SKM-1 treated with dmso at 0.1 percent for 144 hours (cell line): ENCODE results near the gene MED27.
A peak's percentile ranks its signal among the peaks of the same experiment; 100 is the strongest.

Experiments used
- DNase-seq: peaks from one replicate; lab custom pipeline; 2025; ENCODE audit not compliant: unreplicated experiment; lab: John Stamatoyannopoulos, UW

The MED27 gene

DNA sequence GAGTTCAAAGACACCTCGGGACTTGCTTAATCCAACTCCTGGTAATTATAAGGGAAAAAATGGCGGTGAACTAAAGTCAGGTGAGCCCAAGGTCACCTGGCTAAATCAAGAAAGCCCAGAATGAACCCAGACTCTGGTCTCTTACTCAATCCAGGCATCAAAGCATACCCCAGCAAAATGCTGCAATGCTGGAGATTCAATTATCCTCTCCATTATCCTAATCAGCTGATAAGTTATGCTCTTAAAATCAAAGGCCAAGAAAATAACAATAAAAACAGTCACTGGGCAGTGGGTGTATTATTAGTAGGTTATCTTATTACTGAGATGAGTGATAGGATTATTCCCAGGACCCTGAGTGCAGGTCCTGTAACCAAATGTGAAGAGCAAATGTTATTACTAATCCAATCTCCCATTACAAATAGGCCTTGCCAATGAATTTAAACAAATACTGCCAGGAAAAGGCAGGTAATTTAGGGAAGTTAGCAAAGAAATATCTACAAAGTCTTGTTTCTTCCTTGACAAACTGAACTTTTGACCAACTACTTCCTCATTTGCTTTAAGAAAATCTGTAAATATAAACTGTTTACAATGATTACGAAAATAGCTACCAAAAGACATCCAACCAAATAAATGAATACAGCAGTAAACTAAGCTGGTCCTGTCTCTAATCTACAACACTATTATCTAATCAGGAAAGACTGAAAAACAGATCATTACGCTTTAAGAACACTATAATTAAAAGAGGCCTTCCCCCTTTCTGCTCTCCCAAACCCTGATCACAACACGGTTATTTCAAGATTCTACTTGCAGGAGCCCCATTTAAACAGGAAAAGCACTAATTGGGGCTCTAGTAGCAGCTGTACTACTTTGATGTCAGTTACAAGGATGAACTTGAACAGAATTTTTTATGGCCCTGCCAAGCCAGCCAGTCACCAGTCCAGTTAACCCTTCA is 103.2 kb downstream of the MED27 start:
- DNase-seq = peak; percentile 73

DNA sequence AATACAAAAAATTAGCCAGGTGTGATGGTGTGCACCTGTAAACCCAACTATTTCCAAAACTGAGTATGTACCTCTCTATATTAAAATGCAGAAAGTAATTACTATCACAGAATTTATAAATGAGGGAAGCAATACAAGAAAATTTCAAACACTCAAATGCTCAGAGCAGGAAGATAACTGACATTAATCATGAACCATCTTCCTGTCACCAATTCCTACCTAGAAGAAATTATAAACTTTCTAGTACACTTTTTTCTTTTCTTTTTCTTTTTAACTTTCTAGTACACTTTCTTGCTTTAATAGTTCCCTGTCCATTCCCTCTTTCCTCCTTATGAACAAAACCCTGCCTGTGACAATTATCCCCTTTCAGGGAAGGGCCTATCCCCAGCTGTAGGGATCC is 106.8 kb downstream of the MED27 start:
- DNase-seq = no peak

DNA sequence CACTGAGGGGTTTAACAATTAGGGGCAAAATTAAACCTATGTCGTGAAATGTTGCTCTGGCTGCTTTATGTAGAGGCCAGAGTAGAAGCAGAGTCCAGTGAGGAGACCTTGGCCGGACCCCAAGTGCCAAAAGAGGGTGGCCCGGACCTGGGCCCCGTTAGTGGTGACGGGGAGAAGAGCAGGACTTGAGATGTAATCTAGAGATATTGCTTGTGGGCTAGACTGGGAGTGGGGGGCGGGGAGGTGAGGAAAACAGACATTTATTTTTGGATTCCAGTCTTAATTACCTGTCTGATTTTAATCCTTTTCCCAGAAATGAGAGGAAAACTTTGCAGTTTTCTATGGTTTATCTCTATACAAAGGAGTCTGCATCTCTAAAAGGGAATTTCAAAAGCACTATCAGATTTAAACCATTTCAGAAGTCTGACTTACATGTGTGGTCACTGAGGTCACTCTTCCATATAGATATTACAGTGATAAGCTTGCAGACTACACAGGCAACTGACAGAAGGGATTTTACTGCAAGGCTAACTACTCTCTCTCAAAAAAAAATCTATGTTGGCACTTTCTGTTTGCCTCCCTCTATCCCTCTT is 108.1 kb downstream of the MED27 start:
- no peak for DNase-seq

DNA sequence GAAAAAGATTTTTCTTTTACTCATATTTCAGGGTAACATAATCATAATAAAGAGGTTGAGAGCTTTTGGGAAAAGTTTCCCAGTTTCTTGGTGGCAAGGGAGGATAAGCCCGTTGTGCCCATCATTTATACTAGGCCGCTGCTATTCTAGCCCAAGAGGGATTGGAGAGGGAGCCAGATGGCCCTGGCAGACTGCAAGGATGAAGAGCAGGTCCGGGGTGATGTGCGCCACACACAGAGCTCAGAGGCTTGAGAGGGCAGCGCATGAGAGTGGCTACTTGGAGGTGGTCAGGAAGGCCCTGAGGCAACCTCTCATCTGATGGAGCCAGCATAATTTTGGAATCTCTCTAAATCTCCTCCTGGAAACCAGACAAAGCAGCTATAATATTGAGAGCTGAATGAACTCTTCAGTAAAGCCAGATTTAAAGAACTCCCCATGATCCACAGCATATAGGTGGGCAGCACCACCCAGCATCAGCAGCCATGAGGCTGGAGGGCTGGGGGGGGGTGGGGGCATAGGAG is 110.1 kb downstream of the MED27 start:
- DNase-seq = no peak

DNA sequence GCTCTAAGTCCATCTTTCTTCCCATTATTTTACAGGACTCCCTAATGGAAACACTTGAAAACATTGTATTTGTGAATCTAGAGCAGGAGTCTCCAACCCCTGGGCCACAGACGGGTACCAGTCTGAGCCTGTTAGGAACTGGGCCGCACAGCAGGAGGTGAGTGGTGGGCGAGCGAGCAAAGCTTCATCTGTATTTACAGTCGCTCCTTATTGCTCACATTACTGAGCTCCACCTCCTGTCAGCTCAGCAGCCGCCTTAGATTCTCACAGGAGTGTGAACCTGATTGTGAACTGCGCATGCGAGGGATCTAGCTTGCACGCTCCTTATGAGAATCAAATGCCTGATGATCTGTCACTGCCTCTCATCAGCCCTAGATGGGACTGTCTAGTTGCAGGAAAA is 111.0 kb downstream of the MED27 start:
- no peak for DNase-seq

DNA sequence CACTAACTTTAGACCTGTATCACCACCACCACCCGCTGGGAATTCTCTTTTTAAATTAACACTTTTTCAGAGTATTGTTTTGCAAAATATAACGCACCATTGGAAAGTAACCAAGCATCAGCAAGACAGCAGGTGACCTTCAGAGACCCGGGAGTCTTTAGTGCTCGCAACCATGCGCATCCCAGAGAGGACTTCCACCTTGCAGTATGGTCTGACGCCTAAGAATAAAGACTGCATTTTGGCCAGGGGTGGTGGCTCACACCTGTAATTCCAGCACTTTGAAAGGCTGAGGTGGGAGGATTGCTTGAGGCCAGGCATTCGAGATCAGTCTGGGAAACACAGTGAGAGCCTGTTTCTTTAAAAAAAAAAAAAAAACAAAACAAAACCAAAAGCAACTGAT is 113.8 kb downstream of the MED27 start:
- DNase-seq = no peak

DNA sequence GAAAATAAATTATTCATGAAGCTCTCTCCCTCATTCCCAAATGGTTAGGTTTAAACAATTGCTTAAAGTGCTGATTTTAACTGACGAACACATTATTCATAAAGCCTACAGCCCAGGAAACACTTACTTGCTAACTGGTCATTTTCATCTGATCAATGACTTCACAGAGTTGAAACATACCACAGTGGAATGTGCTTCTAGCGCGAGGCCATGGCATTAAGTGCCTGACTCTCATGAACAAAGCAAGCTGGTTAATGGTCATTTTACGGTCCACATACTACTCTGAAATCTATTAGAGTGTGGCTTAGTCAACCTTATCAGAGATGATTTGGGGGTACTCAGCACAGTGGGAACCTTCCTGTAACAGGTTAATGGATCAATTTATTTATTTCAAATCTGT is 114.6 kb downstream of the MED27 start:
- no peak for DNase-seq

DNA sequence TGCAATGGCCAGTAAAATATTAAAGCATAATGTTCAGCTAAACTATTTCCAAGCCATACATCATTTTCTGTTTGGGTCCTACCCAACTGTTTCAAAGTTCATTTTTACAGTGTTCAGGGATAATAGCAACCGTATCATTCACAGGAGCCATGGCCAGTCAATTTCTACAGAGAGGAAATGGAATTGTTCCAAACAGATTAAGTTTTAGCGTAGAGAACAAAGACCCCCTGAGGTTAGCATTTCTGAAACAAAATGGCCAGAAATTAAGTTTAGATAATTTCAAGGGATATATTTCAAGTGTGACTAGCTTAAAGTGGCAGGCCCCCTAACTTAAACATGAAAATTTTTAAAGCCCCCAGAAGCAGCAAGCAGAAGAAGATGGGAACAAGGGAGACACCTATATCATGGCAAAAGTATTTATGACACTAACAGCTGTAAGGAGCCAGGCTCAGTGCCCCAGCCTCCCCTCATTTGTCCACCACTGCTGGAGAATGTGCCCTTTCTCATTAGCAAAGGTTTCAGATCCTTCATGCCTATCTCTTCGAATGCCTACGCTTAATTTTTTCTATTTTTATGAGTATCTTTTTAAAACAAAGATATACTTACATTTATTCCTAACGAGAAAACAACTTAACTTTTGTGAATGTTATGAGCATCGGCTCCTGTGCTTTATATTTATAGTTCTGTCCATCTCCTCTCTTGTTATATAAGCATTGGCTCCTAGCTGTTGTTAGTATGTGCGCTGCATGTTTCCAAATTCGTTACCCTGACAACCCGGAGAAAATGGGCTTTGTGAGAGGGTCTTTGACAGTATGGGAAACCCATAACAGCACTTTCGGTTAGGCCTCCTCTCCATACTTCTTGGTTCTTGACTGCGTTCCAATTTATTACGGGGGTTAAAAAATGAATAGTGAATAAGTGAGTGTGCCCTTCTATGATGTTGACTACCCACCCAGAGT is 116.3 kb downstream of the MED27 start:
- DNase-seq = no peak

DNA sequence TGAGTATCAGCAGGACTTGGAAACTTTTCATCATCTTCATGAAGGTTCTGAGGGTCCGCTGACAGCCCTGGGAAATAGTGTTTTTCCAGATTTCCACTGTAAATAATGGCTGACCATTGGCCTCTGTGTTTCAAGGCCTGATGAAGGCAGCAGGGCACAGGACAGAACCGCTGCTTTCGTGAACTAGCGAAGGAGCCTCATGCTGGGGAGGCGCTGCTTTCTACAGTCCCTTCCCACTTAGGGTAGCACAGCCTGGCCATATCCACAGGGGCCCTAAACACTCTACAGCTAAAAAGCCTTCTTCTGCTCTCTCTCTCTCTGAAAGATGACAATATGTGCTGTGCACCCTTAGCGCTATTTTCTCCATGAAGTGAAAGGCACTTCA is 118.2 kb downstream of the MED27 start:
- DNase-seq = no peak

DNA sequence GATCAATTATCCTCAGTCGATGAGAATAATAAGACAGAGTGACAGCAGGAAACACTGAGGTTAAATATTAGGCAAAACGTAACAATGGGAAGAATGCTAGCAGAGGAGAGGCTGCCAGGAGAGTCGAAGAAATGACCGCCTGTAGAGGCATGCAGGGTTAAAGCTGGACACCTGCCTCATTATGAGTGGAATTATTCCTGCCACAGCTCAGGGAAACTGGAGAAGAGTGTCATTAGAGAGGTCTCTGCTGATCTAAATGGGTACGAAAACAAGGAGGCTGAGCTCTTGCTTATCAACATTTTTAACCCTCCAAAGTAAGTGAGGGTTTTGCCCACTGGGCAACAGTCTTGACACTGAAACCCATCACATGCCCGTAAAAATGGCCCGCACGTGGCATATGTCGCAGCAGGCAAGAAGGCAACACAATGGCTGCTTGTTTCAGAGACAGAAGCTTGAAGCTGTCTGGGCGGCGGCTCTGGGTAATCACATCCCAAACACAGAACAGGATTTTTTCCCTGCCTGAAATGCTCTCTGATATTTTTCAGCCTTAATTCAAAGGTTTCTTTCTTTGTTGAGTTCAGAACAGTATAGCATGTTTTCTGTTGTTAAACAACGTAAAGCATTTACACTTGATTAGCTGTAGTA is 118.7 kb downstream of the MED27 start:
- DNase-seq = no peak

DNA sequence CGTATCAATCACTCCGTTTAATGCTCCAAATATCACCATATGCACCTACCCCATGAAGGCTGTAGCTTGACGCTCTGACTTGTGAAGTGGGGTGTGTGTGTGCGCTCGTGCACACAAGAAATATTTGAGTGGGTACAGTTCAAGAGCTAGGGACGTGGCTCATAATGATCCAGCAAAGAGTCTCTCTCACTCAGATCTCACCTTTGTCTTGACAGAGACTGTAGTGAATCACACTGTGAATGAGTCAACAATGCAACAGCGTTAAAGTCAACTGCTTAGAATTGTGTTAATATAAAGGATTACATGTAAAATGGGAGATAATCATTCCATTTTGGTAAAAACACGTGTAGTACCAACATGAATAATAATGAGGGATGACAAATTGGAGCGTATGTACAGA is 119.4 kb downstream of the MED27 start:
- DNase-seq = no peak

DNA sequence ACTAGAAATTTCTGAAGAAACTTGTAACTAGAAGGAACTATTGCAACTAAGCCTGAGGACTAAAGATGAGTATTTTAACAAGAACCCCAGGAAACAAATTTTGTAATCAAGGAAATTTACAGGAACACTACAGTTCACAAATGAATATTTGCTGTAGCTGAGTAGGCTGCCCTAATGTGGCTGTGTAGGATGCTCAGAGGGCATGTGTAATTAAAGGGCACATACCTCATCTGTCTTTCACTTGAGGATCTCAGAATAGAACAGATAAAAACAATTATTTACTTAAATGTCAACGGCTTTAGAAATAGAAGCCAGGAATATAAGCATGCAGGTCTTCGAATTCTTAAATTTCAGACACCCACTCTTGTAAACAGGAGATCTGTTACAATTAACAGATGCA is 119.8 kb downstream of the MED27 start:
- DNase-seq = no peak

DNA sequence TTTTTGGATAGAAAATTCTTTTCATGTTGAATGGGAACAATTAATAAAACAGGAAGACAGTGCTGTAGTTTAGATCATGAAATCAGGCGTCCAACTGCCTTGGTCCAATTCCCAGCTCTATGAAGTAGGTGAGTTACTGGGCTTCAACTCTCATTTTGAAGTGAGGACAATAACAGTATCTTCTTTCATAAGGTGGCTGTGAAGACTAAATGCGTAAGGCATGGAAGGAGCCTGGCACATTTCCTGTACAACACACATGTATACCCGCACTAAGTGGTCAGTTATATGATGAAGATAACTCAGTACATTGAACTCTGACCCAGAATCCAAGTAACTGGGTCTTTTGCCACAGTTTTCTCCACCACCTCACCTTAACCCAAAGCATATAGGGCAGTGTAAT is 120.6 kb downstream of the MED27 start:
- no peak for DNase-seq

DNA sequence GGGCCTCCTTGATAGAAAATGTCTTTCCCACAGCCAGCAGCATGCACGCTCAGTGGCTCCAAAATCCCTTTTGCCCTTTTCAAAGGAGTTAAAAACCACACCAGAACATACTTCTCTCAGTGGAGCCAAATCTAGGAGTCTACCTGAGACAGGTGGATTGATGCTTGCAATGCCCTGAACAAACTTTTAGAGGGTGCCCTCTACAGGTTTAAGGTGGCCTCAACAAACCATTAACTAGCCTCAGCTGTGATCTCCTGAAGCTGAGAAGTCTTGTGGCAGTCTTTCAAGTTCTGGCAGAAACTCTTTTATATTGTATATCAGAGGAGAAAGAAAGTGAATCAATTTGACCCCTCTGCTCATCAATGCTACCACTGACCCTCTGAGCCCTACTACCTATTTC is 125.4 kb downstream of the MED27 start:
- DNase-seq = no peak

DNA sequence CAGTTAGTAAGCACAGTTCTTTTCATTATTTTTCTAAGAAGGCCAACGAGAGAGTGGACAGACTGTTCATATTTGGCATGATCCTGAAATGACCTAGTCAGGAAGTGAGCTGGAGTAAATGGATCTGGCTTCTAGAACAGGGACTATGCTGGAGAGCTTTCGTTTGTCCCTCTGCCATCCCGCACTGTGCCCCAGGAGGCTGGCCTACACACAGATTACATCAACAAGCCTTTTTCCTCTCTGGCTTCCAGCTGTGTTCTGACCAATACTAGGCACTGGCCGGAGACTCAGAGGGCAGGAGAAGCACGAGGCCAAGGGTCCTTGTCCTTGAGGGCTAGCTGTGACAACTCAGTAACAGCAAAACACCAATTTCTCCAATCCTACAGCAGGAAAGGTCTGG is 127.8 kb downstream of the MED27 start:
- DNase-seq = no peak

DNA sequence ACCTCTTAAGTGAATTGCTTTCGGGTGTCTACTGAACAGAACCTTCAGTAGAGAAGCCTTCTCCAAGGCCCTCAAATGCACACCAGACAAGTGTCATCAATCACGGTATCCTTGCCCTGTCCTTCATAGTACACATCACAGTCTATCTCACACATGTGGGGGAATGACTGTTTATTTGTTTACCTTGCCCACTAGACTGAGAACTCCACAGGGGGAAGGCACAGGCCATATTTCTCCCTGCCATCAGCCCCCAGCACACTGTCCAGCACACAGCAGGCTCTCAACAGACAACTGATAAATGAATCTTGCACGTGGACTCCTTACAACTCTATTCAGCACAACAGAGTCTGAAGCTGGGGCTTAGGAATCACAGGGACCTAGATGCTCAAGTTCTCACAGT is 128.5 kb downstream of the MED27 start:
- DNase-seq = no peak

DNA sequence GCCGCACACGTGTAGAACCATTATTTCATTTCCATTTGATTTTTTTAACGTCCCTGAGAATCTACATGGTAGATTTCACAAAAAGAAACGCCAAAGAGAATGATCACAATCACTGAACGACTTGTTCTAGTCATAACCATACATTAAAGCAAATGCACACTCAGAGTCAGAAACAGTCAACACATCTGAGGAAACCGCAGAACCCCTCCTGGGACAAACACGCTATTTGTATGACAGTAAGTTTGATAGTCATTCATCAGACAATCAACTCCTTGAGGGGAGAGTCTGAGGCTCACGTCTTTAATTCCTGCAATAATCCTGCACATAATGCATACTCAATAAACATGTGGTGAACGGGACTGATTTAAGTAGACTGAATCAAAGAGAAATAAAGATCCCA is 129.2 kb downstream of the MED27 start:
- no peak for DNase-seq

DNA sequence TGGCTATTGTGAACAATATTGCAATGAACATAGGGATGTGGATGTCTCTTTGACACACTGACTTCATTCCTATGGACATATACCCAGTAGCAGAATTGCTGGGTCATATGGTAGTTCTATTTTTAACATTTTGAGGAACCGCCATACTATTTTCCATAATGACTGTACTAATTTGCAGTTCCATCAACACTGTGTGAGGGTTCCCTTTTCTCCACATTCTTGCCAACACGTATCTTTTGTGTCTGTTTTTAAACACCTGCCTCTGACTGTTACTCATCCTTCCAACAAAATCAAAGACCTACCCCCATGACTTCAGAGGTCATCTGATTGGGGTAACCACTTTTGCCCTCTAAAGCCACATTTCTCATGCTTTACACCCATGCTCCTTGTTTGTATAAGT is 133.5 kb downstream of the MED27 start:
- DNase-seq = no peak

DNA sequence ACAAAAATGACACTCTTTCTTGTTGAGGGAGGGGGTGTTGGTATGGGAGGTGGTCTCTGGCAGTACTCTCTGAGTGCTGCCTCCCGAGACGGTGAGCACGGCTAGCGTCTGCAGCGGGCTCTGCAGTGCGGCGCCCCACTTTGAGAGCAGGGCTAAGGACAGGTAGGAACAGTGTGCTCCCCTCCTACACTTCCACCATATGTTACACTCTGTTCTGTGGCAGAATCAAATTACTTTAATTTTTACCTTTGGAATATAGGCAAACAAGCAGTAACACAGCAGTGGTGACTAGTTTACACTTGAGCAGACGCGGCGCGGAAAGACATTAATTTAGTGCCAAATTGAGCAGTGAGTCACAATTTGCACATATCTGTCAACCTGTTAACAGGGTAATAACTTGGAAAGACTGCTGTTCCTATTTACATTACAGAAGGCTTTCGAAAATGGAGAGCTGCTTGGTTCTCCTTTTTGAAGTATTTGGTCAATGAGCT is 136.3 kb downstream of the MED27 start:
- no peak for DNase-seq

DNA sequence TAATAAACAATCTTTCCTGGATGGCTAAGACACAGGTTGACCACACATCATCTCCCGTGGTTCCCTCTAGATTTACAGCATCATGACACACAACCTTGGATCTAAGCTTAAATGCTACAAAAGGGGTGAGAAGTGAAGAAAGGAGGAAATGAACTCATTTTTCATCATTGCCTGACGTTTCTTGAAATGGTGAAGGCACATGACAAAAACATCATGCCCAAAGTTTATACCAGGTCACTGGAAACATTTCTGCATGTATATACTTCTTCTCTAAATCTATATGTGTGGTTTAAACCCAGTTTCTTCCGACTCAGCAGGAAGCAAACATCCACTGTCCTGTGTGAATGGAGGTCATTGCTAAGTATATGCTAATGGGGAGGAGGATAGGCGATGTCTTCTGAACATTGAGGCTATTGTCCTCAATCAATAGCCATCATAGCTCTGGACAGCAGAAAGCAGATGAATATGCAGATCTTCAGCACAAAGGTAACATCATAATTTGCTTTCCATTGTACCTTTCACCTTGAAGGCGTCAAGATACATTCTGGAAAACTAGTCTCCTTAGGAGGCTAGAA is 137.4 kb downstream of the MED27 start:
- no peak for DNase-seq
